HG03095 (cell line): Measurements from ENCODE around the gene UMPS.
"Not testable (repeated sequence)": the region's sequence is repeated elsewhere in the genome, so short reads cannot be mapped to it uniquely, and the experiment has no call there.

ENCODE experiments used
- ATAC-seq: cut with Tn5 transposase; IDR thresholded peaks from one replicate; pipeline ENCODE4 v1.9.1; 2021; ENCODE audit warnings: moderate library complexity; ENCODE audit not compliant: unreplicated experiment

The UMPS gene

GRCh38 chr3:124779116-124779515, 48.9 kb downstream of the UMPS start:
- no peak for ATAC-seq

GRCh38 chr3:124779751-124780191, 49.5 kb downstream of the UMPS start:
- ATAC-seq = no peak

- no peak for ATAC-seq
These were observed 50.1 kb downstream of the UMPS start for GRCh38 chr3:124780356-124780755.

- ATAC-seq = no peak
These were observed 50.7 kb downstream of the UMPS start for GRCh38 chr3:124780761-124781475.

DNA sequence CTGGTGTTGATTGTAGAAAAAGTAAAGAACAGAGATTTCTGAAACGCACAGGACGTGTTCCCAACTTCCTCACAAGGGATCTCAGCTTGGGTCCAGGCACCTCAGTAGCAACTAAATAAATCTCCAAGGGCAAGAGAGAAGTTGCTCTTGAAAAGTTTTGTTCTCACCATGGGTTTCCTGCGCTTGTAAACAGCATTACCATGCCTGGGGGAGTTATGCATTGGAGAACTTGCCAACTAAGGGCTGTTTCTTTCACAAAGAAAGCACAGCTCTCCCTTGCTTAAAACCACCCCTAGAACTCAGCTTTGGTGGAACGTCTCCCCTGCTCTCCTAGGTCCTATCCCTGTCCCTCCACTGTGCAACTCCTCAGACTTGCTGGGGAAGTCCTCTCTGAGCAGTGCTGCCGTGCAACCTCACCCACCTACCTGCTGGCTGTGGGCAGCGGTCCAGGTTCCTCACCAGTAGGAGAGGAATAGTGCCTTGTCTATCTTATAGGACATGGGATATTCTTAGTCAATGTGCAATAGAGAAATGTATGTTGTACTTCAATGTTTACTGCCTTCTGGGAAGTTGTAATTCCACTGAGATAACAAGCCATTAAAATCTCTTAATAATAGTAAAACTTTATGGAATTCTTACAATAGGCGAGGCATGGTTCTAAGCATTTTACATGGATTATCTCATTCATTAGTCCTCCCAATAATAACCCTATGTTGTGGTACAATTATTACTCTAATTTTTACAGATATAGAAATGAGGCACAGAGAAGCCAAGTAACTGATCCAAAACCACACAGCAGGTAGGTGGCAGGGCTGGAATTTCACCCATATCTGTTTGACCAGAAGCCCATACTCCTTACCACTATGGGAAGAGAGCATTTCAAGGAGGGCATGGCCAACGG, 51.5 kb downstream of the UMPS start:
- ATAC-seq = no peak

- not testable (repeated sequence) for ATAC-seq
These were observed 52.1 kb downstream of the UMPS start for GRCh38 chr3:124782377-124782712.

DNA sequence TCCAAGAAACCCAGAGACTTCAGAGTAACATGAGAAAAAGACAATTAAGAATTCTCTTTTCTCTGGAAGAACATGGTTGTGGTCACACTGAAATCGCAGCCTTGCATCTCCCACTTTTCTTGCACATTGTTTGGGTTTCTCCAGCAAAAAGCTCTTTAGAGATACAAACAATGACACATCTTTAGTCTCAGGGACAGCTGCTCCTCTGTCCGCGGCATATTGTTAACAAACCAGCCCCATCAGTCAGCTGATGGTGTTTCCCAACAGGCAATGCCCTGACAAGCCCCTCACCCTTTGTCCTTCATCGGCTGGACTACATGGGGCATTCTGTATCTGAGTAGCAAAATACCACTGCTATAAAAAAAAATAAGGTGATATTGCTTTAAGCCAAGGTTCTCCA, 53.4 kb downstream of the UMPS start:
- ATAC-seq = no peak

DNA sequence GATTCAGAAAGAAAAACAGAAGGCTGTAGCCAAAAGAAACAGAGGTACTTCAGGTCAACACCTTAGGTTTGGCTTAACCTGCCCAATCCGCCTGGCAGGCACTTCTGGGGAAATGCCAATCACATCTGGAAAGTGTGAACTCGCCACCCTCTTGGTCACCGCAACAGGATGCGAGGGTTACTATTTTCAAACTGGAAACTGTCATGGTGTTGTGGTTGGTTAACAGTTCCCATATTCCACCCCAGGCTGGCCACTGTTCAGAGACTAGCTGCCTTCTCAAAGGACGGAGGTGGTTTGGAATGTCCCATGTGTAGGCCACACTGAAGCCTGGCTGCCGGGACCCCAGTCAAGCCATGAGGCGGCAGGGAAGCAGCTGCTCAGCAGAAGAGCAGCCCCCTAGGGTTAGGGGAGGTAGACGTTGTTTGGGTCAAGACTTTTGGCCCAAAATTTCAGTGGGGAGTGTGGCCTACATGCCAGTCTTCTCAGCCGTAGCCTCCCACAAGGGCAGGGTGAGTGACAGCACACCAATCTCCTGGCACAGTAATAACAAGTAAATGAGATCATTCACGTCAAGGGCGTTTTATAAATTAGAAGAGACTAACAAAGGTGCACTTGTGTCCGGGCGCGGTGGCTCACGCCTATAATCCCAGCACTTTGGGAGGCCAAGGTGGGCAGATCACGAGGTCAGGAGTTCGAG, 54.6 kb downstream of the UMPS start:
- no peak for ATAC-seq

DNA sequence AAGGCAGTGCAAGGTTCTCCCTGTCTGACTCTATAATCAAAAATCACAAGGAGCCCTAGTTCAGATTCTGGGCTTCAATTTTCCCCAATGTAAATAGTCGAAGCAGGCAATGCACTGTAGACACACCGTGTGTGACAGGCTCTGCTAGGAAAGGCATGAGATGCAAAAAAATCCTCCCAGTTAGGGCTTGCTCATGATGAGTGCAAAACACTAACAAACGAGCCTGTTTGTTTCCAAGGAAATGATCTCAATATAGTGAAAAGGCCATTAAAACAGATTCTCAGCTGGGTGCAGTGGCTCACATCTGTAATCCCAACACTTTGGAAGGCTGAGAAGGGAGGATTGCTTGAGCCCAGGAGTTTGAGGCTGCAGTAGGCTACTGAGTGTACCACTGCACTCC, 55.7 kb downstream of the UMPS start:
- ATAC-seq = no peak

DNA sequence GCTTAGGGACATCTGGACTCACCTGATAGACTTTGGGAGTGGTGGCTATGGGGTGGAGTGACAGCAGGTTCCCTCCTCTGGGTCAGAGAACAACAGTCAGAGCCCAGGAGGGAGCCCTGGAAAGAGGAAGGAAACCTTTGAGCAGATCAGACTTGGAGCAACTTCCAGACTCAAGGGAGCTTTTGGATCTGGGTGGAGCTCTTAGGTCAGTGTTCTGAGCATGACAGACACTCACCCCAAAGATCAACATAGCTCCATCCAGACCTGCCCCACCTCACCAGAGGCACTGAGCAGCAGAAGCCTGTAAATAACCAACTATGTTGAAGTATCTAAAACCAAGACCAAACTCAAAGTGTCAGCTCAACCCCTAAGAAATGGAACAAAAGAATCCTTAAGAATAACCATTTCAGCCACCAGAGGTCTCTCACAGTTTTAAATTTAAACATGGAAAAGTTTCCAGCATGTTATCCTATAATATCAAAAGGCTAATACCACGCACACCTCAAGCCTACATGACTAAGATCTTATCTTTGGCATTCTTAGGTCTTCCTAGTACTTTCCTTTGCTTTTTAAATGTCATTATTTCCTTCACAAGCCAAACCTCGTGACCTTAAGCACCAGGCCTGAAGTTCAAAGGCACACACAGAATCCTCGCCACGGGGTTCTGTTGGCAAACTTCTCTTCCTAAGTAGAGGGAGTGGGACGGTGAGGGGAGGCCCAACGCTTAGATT, 56.4 kb downstream of the UMPS start:
- ATAC-seq = no peak

DNA sequence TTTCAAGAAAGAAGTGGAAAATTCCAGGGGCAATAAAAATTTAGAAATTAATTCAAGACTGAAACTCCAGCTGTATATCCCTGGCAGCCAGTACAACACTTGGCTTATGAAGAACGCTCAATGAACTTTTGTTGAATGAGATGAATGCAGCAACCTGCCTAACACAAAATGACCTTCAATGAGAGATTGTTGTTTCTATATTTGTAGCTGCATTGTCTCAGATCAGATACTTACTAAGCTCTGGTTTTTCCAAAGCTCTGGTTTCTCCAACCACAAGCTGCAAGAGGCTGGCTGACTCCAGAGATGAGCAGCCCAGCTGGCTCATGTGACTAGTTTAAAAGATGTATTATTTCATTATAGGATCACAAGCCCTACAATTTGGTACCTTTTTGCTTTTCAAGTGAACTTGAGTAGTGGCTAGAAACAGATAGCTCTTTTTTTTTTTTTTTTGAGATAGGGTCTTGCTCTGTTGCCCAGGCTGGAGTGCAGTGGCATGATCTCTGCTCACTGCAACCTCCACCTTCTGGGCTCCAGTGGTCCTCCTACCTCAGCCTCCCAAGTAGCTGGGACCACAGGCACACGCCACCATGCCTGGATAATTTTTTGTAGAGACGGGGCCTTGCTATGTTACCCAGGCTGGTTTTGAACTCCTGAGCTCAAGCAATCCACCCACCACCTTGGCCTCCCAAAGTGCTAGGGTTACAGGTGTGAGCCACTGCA, 57.4 kb downstream of the UMPS start:
- ATAC-seq = no peak

DNA sequence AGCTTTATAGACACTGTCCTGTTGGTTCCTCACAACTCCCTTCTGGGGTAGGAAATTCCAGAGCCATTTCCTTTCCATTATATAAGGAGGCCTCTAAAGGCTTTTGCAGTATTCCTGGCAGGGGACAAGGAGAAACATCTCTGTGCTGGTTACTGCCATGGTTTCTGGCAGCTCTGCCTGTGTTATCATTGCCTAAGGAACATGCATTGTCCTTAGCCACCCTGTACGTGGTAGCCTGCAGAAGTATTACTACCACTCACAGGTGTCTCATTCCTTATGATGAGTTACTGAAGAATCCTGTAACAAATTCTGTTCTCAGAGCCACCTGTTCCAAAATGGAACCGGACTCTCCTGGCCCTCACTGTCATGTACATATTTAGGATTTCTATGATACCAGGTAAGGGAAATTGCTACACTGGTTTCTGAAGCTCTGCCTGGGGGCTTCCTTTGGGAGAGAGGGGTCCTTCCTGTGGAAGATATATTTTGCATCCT, 58.0 kb downstream of the UMPS start:
- no peak for ATAC-seq

DNA sequence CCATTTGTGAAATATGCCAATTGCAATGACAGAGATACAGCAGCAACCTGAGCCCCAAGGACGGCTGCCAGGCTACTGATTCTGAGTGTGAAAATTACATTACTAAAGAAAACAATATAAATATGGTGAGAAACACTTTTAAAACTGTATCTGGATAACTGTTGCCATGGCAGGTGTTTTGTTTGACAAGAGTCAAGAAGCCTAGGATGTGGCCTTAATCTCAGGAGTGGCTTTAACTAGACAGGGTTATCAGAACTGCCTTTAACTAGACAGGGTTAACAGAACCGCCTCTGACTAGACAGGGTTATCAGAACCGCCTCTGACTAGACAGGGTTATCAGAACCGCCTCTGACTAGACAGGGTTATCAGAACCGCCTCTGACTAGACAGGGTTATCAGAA, 58.9 kb downstream of the UMPS start:
- not testable (repeated sequence) for ATAC-seq

- ATAC-seq = no peak
These were observed 60.9 kb downstream of the UMPS start for GRCh38 chr3:124791142-124791541.

- no peak for ATAC-seq
These were observed 61.4 kb downstream of the UMPS start for GRCh38 chr3:124791639-124792151.

GRCh38 chr3:124792341-124793040, 62.2 kb downstream of the UMPS start:
- no peak for ATAC-seq

DNA sequence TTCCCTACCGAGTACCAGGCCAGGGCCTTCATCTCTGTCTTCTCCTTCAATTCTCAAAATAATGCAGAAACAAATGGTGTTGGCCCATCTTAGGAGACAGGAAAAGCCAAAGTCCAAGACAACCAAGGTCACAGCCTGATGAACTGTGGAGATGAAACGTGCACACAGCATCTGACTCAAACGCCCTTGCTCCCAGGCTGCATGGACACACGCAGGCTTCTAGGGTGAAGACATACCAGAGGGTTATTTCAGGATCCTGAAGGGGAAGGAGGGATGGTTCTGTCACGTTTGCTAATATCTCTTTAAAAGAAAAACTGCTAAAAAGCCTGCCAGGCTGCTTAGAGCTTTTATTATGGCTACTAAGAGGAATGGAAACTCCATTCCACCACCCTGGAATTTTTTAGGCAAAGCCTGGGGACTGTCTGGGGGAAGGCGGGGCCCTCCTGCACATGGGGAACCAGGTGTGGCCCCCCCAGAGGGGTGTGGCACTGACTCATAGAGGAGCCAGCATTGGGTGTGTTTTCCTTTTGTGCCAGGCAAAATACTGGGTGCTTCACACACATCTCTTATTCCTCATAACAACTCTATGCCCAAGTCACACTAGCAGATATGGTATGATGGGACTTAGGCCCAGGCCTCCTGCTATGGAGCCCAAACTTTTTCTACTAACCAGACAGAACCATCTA, 62.9 kb downstream of the UMPS start:
- no peak for ATAC-seq

DNA sequence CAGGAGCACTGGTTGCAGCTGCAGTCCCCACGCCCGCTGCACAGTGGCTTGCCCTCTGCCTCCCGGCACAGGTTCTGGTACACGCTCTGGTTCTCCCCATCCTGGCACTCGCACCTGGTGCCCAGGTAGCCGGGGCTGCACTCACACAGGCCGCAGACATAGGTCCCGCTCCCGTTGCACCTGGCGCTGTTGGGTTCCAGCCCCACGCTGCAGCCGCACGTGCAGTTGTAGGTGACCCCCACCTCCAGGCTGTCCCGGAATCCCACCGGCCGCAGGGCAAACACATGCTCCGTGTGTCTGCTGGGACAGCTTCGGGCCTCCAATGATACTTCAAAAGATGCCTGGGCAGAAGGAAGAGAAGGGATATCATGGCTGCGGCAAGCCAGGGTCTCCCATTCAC, 66.2 kb downstream of the UMPS start:
- ATAC-seq = no peak

DNA sequence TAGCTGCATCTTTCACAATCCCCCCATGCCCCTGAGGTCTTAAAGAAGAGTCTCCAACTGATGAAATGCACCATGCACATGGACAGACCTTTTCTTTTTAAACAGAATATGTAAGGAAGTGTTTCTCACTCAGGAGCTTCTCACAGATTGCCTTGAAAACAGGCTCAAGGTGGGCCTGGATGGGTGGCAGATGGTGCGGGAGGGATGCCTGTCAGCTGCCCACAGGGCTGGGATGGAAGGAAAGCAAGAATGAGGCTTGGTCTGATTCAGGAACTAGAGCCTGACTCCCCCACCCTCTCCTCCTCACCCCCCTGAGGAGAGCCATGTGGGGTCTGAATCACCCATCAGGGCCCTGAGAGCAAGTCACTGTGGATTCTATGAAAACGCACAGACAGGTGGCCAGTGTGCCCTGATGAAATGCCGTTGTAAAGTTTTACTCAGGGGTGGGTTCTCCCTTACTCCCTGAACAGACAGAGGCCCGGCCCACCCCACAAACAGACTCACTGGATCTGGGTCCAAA, 67.2 kb downstream of the UMPS start:
- no peak for ATAC-seq
